Endodermal cell (in vitro differentiated cells): ENCODE results near the gene ANKRD62. TPM values are rescaled to one million over a fixed set of nuclear protein-coding genes. Genes with fewer than 3 reads are reported as not detected.

Source experiments
- DNase-seq: peaks from one replicate; pipeline ENCODE4 v3.0.0-alpha.2; 2017
- H3K27ac ChIP-seq: 2 replicates; pipeline ENCODE4 v1.5.1; 2013; ENCODE audit warnings: mild to moderate bottlenecking, low read depth, low read length, moderate library complexity
- H3K27me3 ChIP-seq: 2 replicates; pipeline ENCODE4 v1.6.1; 2013; ENCODE audit warnings: mild to moderate bottlenecking, low read length, moderate library complexity; ENCODE audit not compliant: insufficient read depth, control insufficient read depth, poor library complexity, severe bottlenecking
- H3K36me3 ChIP-seq: 2 replicates; pipeline ENCODE4 v1.7.0; 2013; ENCODE audit warnings: mild to moderate bottlenecking, low read length, moderate library complexity; ENCODE audit not compliant: control insufficient read depth, insufficient read depth
- H3K4me1 ChIP-seq: one replicate; pipeline ENCODE4 v1.7.0; 2013; ENCODE audit warnings: low read length; ENCODE audit not compliant: control insufficient read depth, insufficient read depth
- H3K4me3 ChIP-seq: 2 replicates; pipeline ENCODE4 v1.5.1; 2013; ENCODE audit warnings: mild to moderate bottlenecking, low read length, moderate library complexity
- H3K9ac ChIP-seq: 2 replicates; pipeline ENCODE4 v1.6.1; 2013; ENCODE audit warnings: mild to moderate bottlenecking, low read length, moderate library complexity; ENCODE audit not compliant: poor library complexity, severe bottlenecking; ENCODE audit errors: extremely low read depth
- H3K9me3 ChIP-seq: 2 replicates; pipeline ENCODE4 v1.6.1; 2013; ENCODE audit warnings: mild to moderate bottlenecking, low read length, moderate library complexity; ENCODE audit not compliant: control insufficient read depth
- H3K27ac Mint-ChIP-seq: 2 replicates; pipeline ENCODE4 v1.8.0; 2020; ENCODE audit warnings: mixed read lengths
- H3K27me3 Mint-ChIP-seq: 2 replicates; pipeline ENCODE4 v1.8.0; 2021; ENCODE audit warnings: mild to moderate bottlenecking, mixed read lengths; ENCODE audit not compliant: insufficient read depth
- H3K36me3 Mint-ChIP-seq: 2 replicates; pipeline ENCODE4 v1.8.0; 2020; ENCODE audit warnings: low read depth, mixed read lengths
- H3K4me1 Mint-ChIP-seq: 2 replicates; pipeline ENCODE4 v1.8.0; 2020; ENCODE audit warnings: mixed read lengths
- H3K4me3 Mint-ChIP-seq: 2 replicates; pipeline ENCODE4 v1.8.0; 2020; ENCODE audit warnings: mild to moderate bottlenecking, moderate library complexity, mixed read lengths
- H3K9me3 Mint-ChIP-seq: 2 replicates; pipeline ENCODE4 v1.8.0; 2020; ENCODE audit warnings: mild to moderate bottlenecking, mixed read lengths
- CTCF ChIP-seq: fragments of 200-600 bp; sonication (generic); conservative IDR thresholded peaks from 2 replicates; pipeline ENCODE4 v1.5.0; 2021; ENCODE audit warnings: antibody characterized with exemption, mild to moderate bottlenecking
- WGBS, 2 experiments: methylation state at CpG; one replicate each; pipeline versions ENCODE4 v1.1.5 to v1.1.7; 2013; ENCODE audit warnings: missing lambda C conversion rate in 2 of 2, mixed read lengths in 1 of 2; ENCODE audit not compliant: insufficient coverage in 1 of 2, insufficient read length in 1 of 2; 5-methylcytosine and 5-hydroxymethylcytosine counted together
- total RNA-seq, 2 donors: library from RNA; stranded (reverse); fragmentation: NEBNext Ultra II Directional in 1 of 2; extraction: Animal tissue kit (Norgen Biotek cat#: 25700) in 1 of 2; gene quantifications; 2 replicates in 1 of 2; 3 replicates in 1 of 2; pipeline ENCODE4 v1.2.1, GENCODE V29; 2021

ANKRD62 gene
- total RNA-seq, 2 donors from 2014 or later = not detected

GRCh38 chr18:12155996-12156395, 62.4 kb downstream of the ANKRD62 start:
- TF ChIP-seq CTCF = no peak
- no peaks in the 10 kb centered on the region for H3K36me3 ChIP-seq

GRCh38 chr18:12159446-12159845, 65.8 kb downstream of the ANKRD62 start:
- no peaks in the 10 kb centered on the region for H3K4me1 ChIP-seq
- no peaks in the 10 kb centered on the region for H3K4me1 Mint-ChIP-seq
- no peak overlapping the region for H3K27ac ChIP-seq
- H3K9me3 Mint-ChIP-seq = no peaks in the 10 kb centered on the region
- no peaks in the 10 kb centered on the region for H3K36me3 ChIP-seq
- H3K27ac Mint-ChIP-seq = no peak overlapping the region
- no peak overlapping the region for H3K4me3 ChIP-seq
- H3K4me3 Mint-ChIP-seq = no peak overlapping the region
- 64% methylated on average over 1 of the region's 1 CpG; no CpG with 5 or more reads in 1 of the 2 experiments for WGBS, 2 experiments
- peaks cover 3% of the 10 kb centered on the region for H3K9me3 ChIP-seq
- TF ChIP-seq CTCF = no peak
- no peaks in the 10 kb centered on the region for H3K36me3 Mint-ChIP-seq
- no peak for DNase-seq
- H3K27me3 Mint-ChIP-seq = peaks cover 6% of the 10 kb centered on the region
- no peaks in the 10 kb centered on the region for H3K27me3 ChIP-seq
- H3K9ac ChIP-seq = no peak overlapping the region

More at GRCh38 chr18:12155996-12156395, 62.4 kb downstream of the ANKRD62 start:
- Histone ChIP-seq H3K4me1 (no peaks in the 10 kb centered on the region), H3K27me3 (no peaks in the 10 kb centered on the region), H3K9me3 (no peaks in the 10 kb centered on the region), H3K27ac (no peak overlapping the region), H3K9ac (no peak overlapping the region), H3K4me3 (no peak overlapping the region)
- Mint-ChIP-seq H3K9me3 (no peaks in the 10 kb centered on the region), H3K4me1 (no peaks in the 10 kb centered on the region), H3K27me3 (no peaks in the 10 kb centered on the region), H3K36me3 (no peaks in the 10 kb centered on the region), H3K27ac (no peak overlapping the region), H3K4me3 (no peak overlapping the region)
- DNase-seq = no peak
- WGBS, 2 experiments = 86 to 90% methylated on average over 3 of the region's 3 CpGs

GRCh38 chr18:12162786-12163185, 69.1 kb downstream of the ANKRD62 start:
- H3K27ac Mint-ChIP-seq = no peak overlapping the region
- H3K4me3 Mint-ChIP-seq = no peak overlapping the region
- H3K27ac ChIP-seq = no peak overlapping the region
- H3K36me3 ChIP-seq = no peaks in the 10 kb centered on the region
- H3K27me3 Mint-ChIP-seq = peaks cover 6% of the 10 kb centered on the region
- H3K9ac ChIP-seq = no peak overlapping the region
- TF ChIP-seq CTCF = no peak
- H3K36me3 Mint-ChIP-seq = no peaks in the 10 kb centered on the region
- no peak overlapping the region for H3K4me3 ChIP-seq
- H3K4me1 Mint-ChIP-seq = no peaks in the 10 kb centered on the region
- no peaks in the 10 kb centered on the region for H3K4me1 ChIP-seq
- DNase-seq = no peak
- no peaks in the 10 kb centered on the region for H3K27me3 ChIP-seq
- peaks cover 5% of the 10 kb centered on the region for H3K9me3 ChIP-seq
- peaks cover 5% of the 10 kb centered on the region for H3K9me3 Mint-ChIP-seq
